ENCODE data around the gene MEIS2.
A peak's percentile ranks its signal among the peaks of the same experiment; 100 is the strongest.

The MEIS2 gene

GRCh38 chr15:36887214-36887961 is 213.0 kb downstream of the MEIS2 start:
- no peak for DNase-seq

GRCh38 chr15:36886701-36887100 is 213.6 kb downstream of the MEIS2 start:
- DNase-seq = no peak

- no peak for DNase-seq
Measured at GRCh38 chr15:36886191-36886590, 214.2 kb downstream of the MEIS2 start.

GRCh38 chr15:36885771-36886170 is 214.6 kb downstream of the MEIS2 start:
- DNase-seq = no peak

GRCh38 chr15:36884936-36885635 is 215.3 kb downstream of the MEIS2 start:
- DNase-seq = no peak

GRCh38 chr15:36884518-36884875 is 215.9 kb downstream of the MEIS2 start:
- DNase-seq = no peak

- DNase-seq = peak; percentile 13 to 15
Measured at GRCh38 chr15:36883713-36884517, 216.4 kb downstream of the MEIS2 start.

- DNase-seq = no peak
Measured at GRCh38 chr15:36882487-36883131, 217.7 kb downstream of the MEIS2 start.

GRCh38 chr15:36882056-36882455 is 218.3 kb downstream of the MEIS2 start:
- no peak for DNase-seq

GRCh38 chr15:36881516-36881915 is 218.8 kb downstream of the MEIS2 start:
- no peak for DNase-seq

GRCh38 chr15:36880913-36881460 is 219.4 kb downstream of the MEIS2 start:
- no peak for DNase-seq

GRCh38 chr15:36880224-36880912 is 220.0 kb downstream of the MEIS2 start:
- DNase-seq = no peak

- DNase-seq = no peak
Measured at GRCh38 chr15:36879568-36880222, 220.7 kb downstream of the MEIS2 start.

- no peak for DNase-seq
Measured at GRCh38 chr15:36878684-36879262, 221.6 kb downstream of the MEIS2 start.

- no peak for DNase-seq
Measured at GRCh38 chr15:36877796-36878683, 222.3 kb downstream of the MEIS2 start.

GRCh38 chr15:36877294-36877693 is 223.1 kb downstream of the MEIS2 start:
- DNase-seq = no peak

GRCh38 chr15:36875740-36876334 is 224.5 kb downstream of the MEIS2 start:
- DNase-seq = no peak

- no peak for DNase-seq
Measured at GRCh38 chr15:36874930-36875329, 225.4 kb downstream of the MEIS2 start.

- no peak for DNase-seq
Measured at GRCh38 chr15:36867436-36867835, 232.9 kb downstream of the MEIS2 start.

- no peak for DNase-seq
Measured at GRCh38 chr15:36866896-36867295, 233.5 kb downstream of the MEIS2 start.
